Neural cell (in vitro differentiated cells): ENCODE results near the gene HECTD1. TPM values are rescaled to one million over a fixed set of nuclear protein-coding genes. Genes with fewer than 3 reads are reported as not detected.

ENCODE experiments used
- H2AFZ ChIP-seq: fragments of 200-600, 300-800 bp; sonication (generic), shearing (Covaris generic); 2 replicates; pipeline ENCODE4 v1.6.0; 2014; ENCODE audit warnings: low read depth, mild to moderate bottlenecking, antibody characterized with exemption, low read length, moderate library complexity
- H3F3A ChIP-seq: fragments of 200-600 bp; shearing (Covaris generic); 2 replicates; pipeline ENCODE4 v1.6.1; 2016; ENCODE audit warnings: mild to moderate bottlenecking, moderate library complexity, mixed read lengths, antibody characterized with exemption, low read length; ENCODE audit not compliant: insufficient read depth, poor library complexity, severe bottlenecking
- H3K27ac ChIP-seq: fragments of 200-600, 300-800 bp; sonication (generic), shearing (Covaris generic); 2 replicates; pipeline ENCODE4 v1.5.1; 2014; ENCODE audit warnings: mild to moderate bottlenecking, low read length, moderate library complexity
- H3K27me3 ChIP-seq: fragments of 300-800, 200-600 bp; sonication (generic), shearing (Covaris generic); 2 replicates; pipeline ENCODE4 v1.6.0; 2014; ENCODE audit warnings: mild to moderate bottlenecking, low read depth, low read length, moderate library complexity; ENCODE audit not compliant: insufficient read depth
- H3K36me3 ChIP-seq: fragments of 300-800, 200-600 bp; sonication (generic), shearing (Covaris generic); 2 replicates; pipeline ENCODE4 v1.5.1; 2014; ENCODE audit warnings: mild to moderate bottlenecking, antibody characterized with exemption, low read length, moderate library complexity; ENCODE audit not compliant: insufficient read depth
- H3K4me2 ChIP-seq: fragments of 300-800, 200-600 bp; sonication (generic), shearing (Covaris generic); 2 replicates; pipeline ENCODE4 v1.6.0; 2014; ENCODE audit warnings: mild to moderate bottlenecking, low read length
- H3K4me3 ChIP-seq: fragments of 300-800, 200-600 bp; sonication (generic), shearing (Covaris generic); 2 replicates; pipeline ENCODE4 v1.5.1; 2014; ENCODE audit warnings: mild to moderate bottlenecking, low read length, moderate library complexity
- H3K79me2 ChIP-seq: fragments of 200-600 bp; shearing (Covaris generic); replicated peaks from 2 replicates; pipeline ENCODE4 v1.6.0; 2014; ENCODE audit warnings: mild to moderate bottlenecking, low read length, moderate library complexity; ENCODE audit not compliant: insufficient read depth
- H3K9ac ChIP-seq: fragments of 300-800, 200-600 bp; sonication (generic), shearing (Covaris generic); 2 replicates; pipeline ENCODE4 v1.6.1; 2016; ENCODE audit warnings: mild to moderate bottlenecking, low read length, mixed read lengths
- H3K9me2 ChIP-seq: fragments of 200-600 bp; shearing (Covaris generic); 2 replicates; pipeline ENCODE4 v1.6.1; 2016; ENCODE audit warnings: mild to moderate bottlenecking, low read length, mixed read lengths; ENCODE audit not compliant: insufficient read depth
- H3K9me3 ChIP-seq: fragments of 200-600, 300-800 bp; sonication (generic), shearing (Covaris generic); 2 replicates; pipeline ENCODE4 v1.6.1; 2016; ENCODE audit warnings: mild to moderate bottlenecking, mixed run types, low read length, moderate library complexity, mixed read lengths
- H4K20me1 ChIP-seq: fragments of 200-600 bp; shearing (Covaris generic); 2 replicates; pipeline ENCODE4 v1.6.1; 2016; ENCODE audit warnings: mild to moderate bottlenecking, mixed run types; ENCODE audit not compliant: insufficient read depth
- CTCF ChIP-seq: fragments of 450-650 bp; IDR thresholded peaks from 2 replicates; pipeline ENCODE4 v1.5.1; 2014; ENCODE audit warnings: antibody characterized with exemption, mild to moderate bottlenecking, moderate library complexity; ENCODE audit not compliant: poor library complexity, severe bottlenecking
- EP300 ChIP-seq: fragments of 450-650 bp; conservative IDR thresholded peaks from 2 replicates; pipeline ENCODE4 v1.6.1; 2014; ENCODE audit warnings: antibody characterized with exemption, mild to moderate bottlenecking, moderate library complexity; ENCODE audit not compliant: poor library complexity, severe bottlenecking
- EZH2 ChIP-seq: fragments of 200-600, 300-800 bp; shearing (Covaris generic), sonication (generic); IDR thresholded peaks from 2 replicates; pipeline ENCODE4 v1.6.1; 2014; ENCODE audit warnings: antibody characterized with exemption, low read length, borderline replicate concordance, mild to moderate bottlenecking; ENCODE audit not compliant: insufficient read depth, poor library complexity, severe bottlenecking
- MXI1 ChIP-seq: fragments of 450-650 bp; conservative IDR thresholded peaks from 2 replicates; pipeline ENCODE4 v1.6.1; 2014; ENCODE audit warnings: antibody characterized with exemption, mild to moderate bottlenecking; ENCODE audit not compliant: poor library complexity, severe bottlenecking
- POLR2AphosphoS5 ChIP-seq: IDR thresholded peaks from 2 replicates; pipeline ENCODE4 v1.6.1; 2012
- RAD21 ChIP-seq: fragments of 450-650 bp; conservative IDR thresholded peaks from 2 replicates; pipeline ENCODE4 v1.6.1; 2014; ENCODE audit warnings: antibody characterized with exemption, mild to moderate bottlenecking, moderate library complexity
- REST ChIP-seq: IDR thresholded peaks from 2 replicates; pipeline ENCODE4 v1.6.1; 2012; ENCODE audit warnings: borderline replicate concordance
- SMC3 ChIP-seq: fragments of 450-650 bp; conservative IDR thresholded peaks from 2 replicates; pipeline ENCODE4 v1.6.1; 2014; ENCODE audit warnings: antibody characterized with exemption, mild to moderate bottlenecking, moderate library complexity; ENCODE audit not compliant: poor library complexity
- TAF1 ChIP-seq: IDR thresholded peaks from 2 replicates; pipeline ENCODE4 v1.6.1; 2012; ENCODE audit warnings: low read depth
- polyA plus RNA-seq: library from polyadenylated mRNA; depleted of rRNA; stranded (reverse); fragments of >200 nt; gene quantifications from 2 replicates; pipeline ENCODE4 v1.2.3, GENCODE V29; 2014

Gene HECTD1
- polyA plus RNA-seq, 1 donor from 2014 or later: 144 TPM

- Histone ChIP-seq H2AFZ (no peak overlapping the region), H3K9me3 (no peaks in the 10 kb centered on the region), H3K36me3 (no peaks in the 10 kb centered on the region), H3K4me3 (no peak overlapping the region), H3K4me2 (no peak overlapping the region), H3K9ac (no peak overlapping the region), H3K27me3 (no peaks in the 10 kb centered on the region), H3K9me2 (no peaks in the 10 kb centered on the region), H3F3A (no peaks in the 10 kb centered on the region), H4K20me1 (no peaks in the 10 kb centered on the region), H3K27ac (no peak overlapping the region), H3K79me2 (no peaks in the 10 kb centered on the region)
- TF ChIP-seq SMC3: no peak
- TF ChIP-seq TAF1: no peak
- no peak for TF ChIP-seq MXI1
- no peak for TF ChIP-seq POLR2AphosphoS5
Measured at GRCh38 chr14:31212893-31213292, 5.3 kb upstream of the HECTD1 start.

GRCh38 chr14:31209605-31210004 is 2.0 kb upstream of the HECTD1 start:
- no peak for TF ChIP-seq EZH2
- no peak for TF ChIP-seq REST
- no peak for TF ChIP-seq SMC3
- TF ChIP-seq EP300: no peak
- TF ChIP-seq CTCF: no peak
- no peak for TF ChIP-seq TAF1
- no peak for TF ChIP-seq POLR2AphosphoS5
- TF ChIP-seq RAD21: no peak
- no peak for TF ChIP-seq MXI1
- Histone ChIP-seq H3F3A (no peaks in the 10 kb centered on the region), H3K4me3 (no peak overlapping the region), H3K9me3 (no peaks in the 10 kb centered on the region), H4K20me1 (no peaks in the 10 kb centered on the region), H3K4me2 (no peak overlapping the region), H3K9me2 (no peaks in the 10 kb centered on the region), H3K27ac (no peak overlapping the region), H3K36me3 (no peaks in the 10 kb centered on the region), H3K27me3 (no peaks in the 10 kb centered on the region), H3K79me2 (peaks cover 19% of the 10 kb centered on the region), H2AFZ (no peak overlapping the region), H3K9ac (no peak overlapping the region)
